Posterior cingulate gyrus (tissue), 11 donors: Measurements from ENCODE around the gene CAPN2.

ENCODE experiments used
- DNase-seq, 10 donors: peaks; one replicate each; pipeline versions ENCODE4 v3.0.0 to v3.0.0-alpha.2; 2020 to 2021; ENCODE audit warnings: mixed read lengths in 3 of 10
- intact Hi-C: fragments of 100-400 bp; cut with DNase I; formaldehyde crosslinking; loops from one replicate; pipeline ENCODE4 v1.15.1; 2023

The CAPN2 gene

GRCh38 chr1:223700942-223701637 lies 11.2 kb upstream of the CAPN2 start:
- no peak for DNase-seq
- intact Hi-C loops = no loop called here

- no peak for DNase-seq
- intact Hi-C loops = no loop called here
These were observed 9.3 kb upstream of the CAPN2 start for GRCh38 chr1:223702735-223703667.

- intact Hi-C loops = no loop called here
- no peak for DNase-seq
These were observed 8.7 kb upstream of the CAPN2 start for GRCh38 chr1:223703668-223704013.

- no peak for DNase-seq
- intact Hi-C loops = no loop called here
These were observed 7.1 kb upstream of the CAPN2 start for GRCh38 chr1:223704921-223705878.

GRCh38 chr1:223706077-223706973 lies 6.0 kb upstream of the CAPN2 start:
- intact Hi-C loops = no loop called here
- no peak for DNase-seq

DNA sequence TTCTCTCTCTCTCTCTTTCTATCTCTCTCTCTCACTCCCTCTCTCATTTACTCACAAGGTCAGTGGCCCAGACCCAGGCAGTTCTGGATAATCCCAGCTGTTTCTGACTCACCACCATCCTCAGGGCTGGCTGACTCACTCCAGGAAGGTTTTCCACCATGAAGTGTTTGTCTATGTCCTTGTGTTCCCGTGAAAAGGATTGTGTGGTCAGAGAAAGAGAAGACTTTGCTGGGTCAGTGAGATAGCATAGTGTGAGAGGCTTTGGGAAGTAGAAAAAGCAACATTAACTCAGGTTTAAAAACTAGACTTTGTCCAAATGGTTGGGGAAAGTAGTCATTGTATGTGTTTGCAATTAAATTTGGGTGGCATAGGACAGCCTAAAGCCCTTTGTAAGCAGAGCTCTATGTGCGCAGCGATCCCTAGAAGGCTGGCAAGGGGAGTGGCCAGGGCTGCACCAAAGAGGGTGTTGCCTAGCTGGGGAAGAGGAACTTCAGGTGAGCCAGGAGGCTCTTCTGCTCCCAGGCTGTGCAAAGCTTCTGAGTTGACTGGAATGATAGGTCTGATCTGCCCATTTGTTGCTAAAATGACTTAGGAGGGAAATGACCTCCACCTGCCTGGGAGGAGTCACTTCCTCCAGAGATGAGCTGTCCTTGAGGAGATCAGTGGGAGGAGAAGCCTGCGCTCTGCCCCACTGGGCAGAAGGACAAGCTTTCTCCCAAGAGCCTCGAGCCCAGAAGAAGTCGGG lies 4.9 kb upstream of the CAPN2 start:
- intact Hi-C loops = no loop called here
- no peak for DNase-seq

DNA sequence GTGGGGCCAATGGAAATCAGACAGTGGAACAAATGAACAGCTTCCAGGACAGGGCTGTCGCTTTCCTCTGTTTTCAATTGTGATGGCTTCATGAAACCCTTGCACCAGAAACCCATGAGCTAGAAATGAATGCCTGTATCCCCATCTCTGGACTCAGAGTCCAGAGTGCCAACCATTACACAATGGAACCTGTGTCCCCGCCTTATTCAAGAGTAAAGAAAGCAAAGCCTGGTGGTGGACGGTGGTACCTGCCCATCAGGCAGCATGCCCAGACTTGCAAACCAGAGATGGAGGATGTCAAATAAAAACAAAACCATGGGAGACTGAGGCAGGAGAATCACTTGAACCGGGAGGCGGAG lies 4.4 kb upstream of the CAPN2 start:
- intact Hi-C loops = no loop called here
- DNase-seq = no peak

DNA sequence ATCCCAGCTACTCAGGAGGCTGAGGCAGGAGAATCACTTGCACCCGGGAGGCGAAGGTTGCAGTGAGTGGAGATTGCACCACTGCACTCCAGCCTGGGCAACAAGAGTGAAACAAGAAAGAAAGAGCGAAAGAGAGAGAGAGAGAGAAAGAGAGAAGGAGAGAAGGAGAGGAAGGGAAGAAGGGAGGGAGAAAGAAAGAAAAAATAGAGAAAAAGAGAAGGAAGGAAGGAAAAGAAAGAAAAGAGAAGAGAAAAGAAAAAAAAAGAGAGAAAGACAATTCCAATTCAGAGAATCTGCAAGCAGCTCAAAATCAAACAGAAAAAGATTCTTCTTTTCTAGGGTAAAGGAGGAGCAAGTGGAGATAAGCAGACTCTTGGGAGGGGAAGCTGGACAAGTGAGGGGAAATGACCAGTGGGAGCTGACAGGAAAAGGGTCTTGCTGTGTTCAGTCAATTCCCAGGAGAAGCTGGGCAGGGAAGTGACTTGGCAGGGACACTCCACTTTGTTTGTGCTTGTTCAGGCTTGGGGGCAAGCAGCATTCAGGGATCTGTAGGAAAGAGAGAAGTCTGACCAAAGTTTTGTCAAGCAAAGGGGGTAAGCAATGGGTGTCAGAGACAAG lies 3.6 kb upstream of the CAPN2 start:
- DNase-seq = no peak
- intact Hi-C loops = no loop called here

GRCh38 chr1:223709598-223709997 lies 2.7 kb upstream of the CAPN2 start:
- no peak for DNase-seq
- intact Hi-C loops = no loop called here

GRCh38 chr1:223710179-223711133 lies 1.9 kb upstream of the CAPN2 start:
- intact Hi-C loops = no loop called here
- DNase-seq = no peak

DNA sequence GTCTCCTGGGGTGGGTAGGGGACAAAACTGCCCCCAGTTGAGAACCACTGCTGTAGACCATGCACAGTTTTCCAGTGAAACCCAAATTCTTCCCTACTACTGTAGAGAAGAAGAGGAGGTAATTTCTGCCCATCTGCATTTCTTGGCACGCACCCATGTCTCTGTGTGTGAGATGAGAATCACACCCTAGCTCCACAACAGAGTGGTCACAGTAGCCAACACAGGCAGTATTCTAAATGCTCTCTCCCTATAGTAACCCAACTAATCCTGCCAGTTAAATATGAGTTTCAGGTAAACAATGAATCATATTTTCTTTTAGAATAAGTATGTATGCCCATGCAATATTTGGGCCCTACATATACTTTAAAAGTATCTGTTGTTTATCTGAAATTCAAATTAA lies 1.2 kb upstream of the CAPN2 start:
- intact Hi-C loops = no loop called here

GRCh38 chr1:223711747-223712193 lies 569 bp upstream of the CAPN2 start:
- intact Hi-C loops = loop anchor here (1.0 to 2.0 kb wide), 2 partner anchors 38 to 133 kb away; partner anchors contain the start of gene TP53BP2

More for the DNA sequence above, 1.2 kb upstream of the CAPN2 start:
- DNase-seq = peak in 2 of 10 donors; percentile 47 to 54

GRCh38 chr1:223712850-223713474 lies 623 bp downstream of the CAPN2 start:
- peak in 2 of 10 donors; percentile 23 to 81 for DNase-seq
- intact Hi-C loops = loop anchor here (1.0 to 2.0 kb wide), 2 partner anchors 36 to 132 kb away; partner anchors contain the start of gene TP53BP2

More at GRCh38 chr1:223711747-223712193, 569 bp upstream of the CAPN2 start:
- no peak for DNase-seq

DNA sequence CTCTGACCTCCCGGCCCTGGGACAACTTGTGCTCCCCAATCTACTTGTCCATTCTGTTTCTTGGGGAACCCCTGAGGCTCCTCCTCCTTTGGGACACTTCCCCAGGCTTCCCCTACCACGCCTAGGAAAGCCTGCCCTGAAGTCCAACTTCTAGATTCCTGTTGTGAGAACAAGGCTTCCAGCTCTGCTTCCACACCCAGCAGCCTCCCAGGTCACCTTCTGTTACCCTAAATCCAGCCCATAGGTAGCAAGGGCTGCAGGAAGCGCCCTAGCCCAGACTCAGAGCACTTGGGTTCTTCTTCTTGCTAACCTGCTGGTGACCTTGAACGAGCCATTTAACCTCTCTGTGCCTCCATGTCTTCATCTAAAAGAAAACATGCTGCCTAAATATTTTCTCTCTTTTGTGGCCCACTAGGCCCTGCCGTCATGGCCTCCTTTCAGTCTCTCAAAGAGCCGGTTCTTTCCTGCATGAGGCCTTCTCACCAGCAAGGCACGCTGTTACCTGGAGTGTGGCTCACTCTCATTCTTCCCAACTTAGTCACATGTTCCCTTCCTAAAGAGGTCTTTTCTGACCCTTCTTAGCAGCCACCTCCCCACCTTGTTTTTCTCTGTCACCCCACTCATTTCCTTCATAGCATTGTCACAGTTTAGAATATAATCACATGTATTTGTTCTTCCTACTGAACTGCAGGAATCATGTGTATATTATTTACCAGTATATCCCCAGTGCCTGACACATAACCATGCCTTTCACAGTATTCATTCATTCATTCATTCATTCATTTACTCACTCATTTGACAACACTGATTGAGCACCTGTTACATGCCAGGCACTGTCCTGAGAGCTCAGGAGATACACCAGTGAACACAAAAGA lies 1.4 kb downstream of the CAPN2 start:
- no peak for DNase-seq
- intact Hi-C loops = loop anchor here (2.0 kb wide), 1 partner anchor 131 kb away; the partner anchor contains the start of gene TP53BP2

DNA sequence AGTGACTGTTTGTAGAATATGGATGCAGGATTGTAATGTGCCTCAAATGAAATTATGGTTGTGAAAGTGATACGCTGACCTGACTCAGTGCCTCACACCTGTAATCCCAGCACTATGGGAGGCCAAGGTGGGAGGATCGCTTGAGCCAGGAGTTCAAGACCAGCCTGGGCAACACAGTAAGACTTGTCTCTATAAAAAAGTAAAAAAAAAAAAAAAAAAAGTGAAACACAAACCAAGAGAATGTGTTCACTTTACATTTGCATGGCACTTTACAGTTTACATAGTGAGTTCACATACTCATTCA lies 2.0 kb downstream of the CAPN2 start:
- intact Hi-C loops = no loop called here
- DNase-seq = no peak
